ENCODE results near the gene SH2D3C.
A peak's percentile ranks its signal among the peaks of the same experiment; 100 is the strongest.

SH2D3C gene

GRCh38 chr9:127735530-127736185 is 42.8 kb downstream of the SH2D3C start:
- peak overlapping the region; percentile 22; the same call in 1 of the 2 replicates for H3K27ac ChIP-seq (ENCODE audit: low read depth, low read length)

GRCh38 chr9:127734747-127735529 is 43.5 kb downstream of the SH2D3C start, which contains the start of gene TOR2A:
TOR2A (minus strand) TSS chr9:127735294; CDS start chr9:127735270, 24 bp downstream.
- Histone ChIP-seq H3K4me3 (ENCODE audit: low read depth, low read length) (peak within 1 kb of the TSS; percentile 76), H3K79me2 (ENCODE audit: control insufficient read depth, insufficient read depth, low read length, unreplicated experiment) (no peaks in the 10 kb centered on the region), H2AFZ (ENCODE audit: low read length, unreplicated experiment) (peak within 1 kb of the TSS; percentile 61), H3K27me3 (ENCODE audit: insufficient read depth, low read length) (no peaks in the 10 kb centered on the region), H3K4me1 (ENCODE audit: control insufficient read depth, insufficient read depth, low read length, unreplicated experiment) (peaks cover 12% of the 10 kb centered on the region), H3K36me3 (ENCODE audit: insufficient read depth, low read length) (no peaks in the 10 kb centered on the region), H3K27ac (ENCODE audit: low read depth, low read length) (peak within 1 kb of the TSS; percentile 56; the same call in 1 of the 2 replicates)

More at GRCh38 chr9:127735530-127736185, 42.8 kb downstream of the SH2D3C start:
- Histone ChIP-seq H3K4me1 (ENCODE audit: control insufficient read depth, insufficient read depth, low read length, unreplicated experiment) (peaks cover 17% of the 10 kb centered on the region), H2AFZ (ENCODE audit: low read length, unreplicated experiment) (peak overlapping the region; percentile 52), H3K79me2 (ENCODE audit: control insufficient read depth, insufficient read depth, low read length, unreplicated experiment) (no peaks in the 10 kb centered on the region), H3K36me3 (ENCODE audit: insufficient read depth, low read length) (no peaks in the 10 kb centered on the region), H3K27me3 (ENCODE audit: insufficient read depth, low read length) (no peaks in the 10 kb centered on the region), H3K4me3 (ENCODE audit: low read depth, low read length) (no peak overlapping the region; the same call in 1 of the 2 replicates)

GRCh38 chr9:127734247-127734746 is 44.2 kb downstream of the SH2D3C start:
- Histone ChIP-seq H3K27me3 (ENCODE audit: insufficient read depth, low read length) (no peaks in the 10 kb centered on the region), H3K79me2 (ENCODE audit: control insufficient read depth, insufficient read depth, low read length, unreplicated experiment) (no peaks in the 10 kb centered on the region), H3K4me3 (ENCODE audit: low read depth, low read length) (peak overlapping the region; percentile 76), H3K27ac (ENCODE audit: low read depth, low read length) (no peak overlapping the region), H3K36me3 (ENCODE audit: insufficient read depth, low read length) (no peaks in the 10 kb centered on the region), H3K4me1 (ENCODE audit: control insufficient read depth, insufficient read depth, low read length, unreplicated experiment) (peaks cover 9% of the 10 kb centered on the region), H2AFZ (ENCODE audit: low read length, unreplicated experiment) (no peak overlapping the region)

DNA sequence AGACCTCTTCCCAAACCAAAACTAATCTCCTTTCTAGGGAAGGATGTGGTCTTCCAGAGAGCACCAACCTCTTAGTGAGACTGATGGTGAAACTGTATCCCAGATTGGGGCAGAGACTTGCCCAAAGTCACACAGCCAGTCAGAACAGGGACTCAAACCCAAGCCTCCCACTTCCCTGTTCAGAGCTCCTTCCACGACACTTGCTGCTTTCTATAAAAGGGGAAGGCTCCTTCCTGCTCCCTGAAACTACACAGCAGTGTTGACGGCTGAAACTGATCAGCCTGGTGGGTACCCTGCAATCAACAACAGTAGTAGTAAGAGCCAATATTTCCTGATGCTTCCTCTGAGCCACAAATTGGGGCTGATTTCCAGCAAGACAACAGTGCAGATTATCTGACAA is 44.9 kb downstream of the SH2D3C start:
- H3K4me3 ChIP-seq (ENCODE audit: low read depth, low read length) = no peak overlapping the region
- H3K27me3 ChIP-seq (ENCODE audit: insufficient read depth, low read length) = no peaks in the 10 kb centered on the region

DNA sequence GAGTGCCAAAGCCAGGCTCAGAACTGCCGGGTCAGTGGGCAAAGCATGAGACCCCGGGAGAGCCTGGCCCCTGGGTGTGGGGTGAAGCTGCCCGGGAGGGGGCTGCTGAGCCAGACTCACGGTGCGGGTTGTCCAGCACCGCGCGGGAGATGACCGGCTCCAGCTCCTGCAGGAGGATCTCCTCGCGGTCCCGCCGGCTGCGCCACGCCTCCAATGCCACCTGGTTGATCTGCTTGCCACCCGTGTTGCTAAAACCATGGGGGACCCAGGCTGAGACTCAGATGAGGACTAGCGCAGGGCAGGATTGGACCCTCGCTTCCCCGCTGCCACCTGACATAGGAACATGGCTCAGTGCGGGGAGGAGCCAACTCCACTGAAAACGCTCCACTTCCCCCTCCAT is 46.0 kb downstream of the SH2D3C start:
- no peak overlapping the region for H2AFZ ChIP-seq (ENCODE audit: low read length, unreplicated experiment)
- no peaks in the 10 kb centered on the region for H3K36me3 ChIP-seq (ENCODE audit: insufficient read depth, low read length)
- H3K4me1 ChIP-seq (ENCODE audit: control insufficient read depth, insufficient read depth, low read length, unreplicated experiment) = peaks cover 9% of the 10 kb centered on the region
- no peaks in the 10 kb centered on the region for H3K27me3 ChIP-seq (ENCODE audit: insufficient read depth, low read length)
- no peak overlapping the region for H3K27ac ChIP-seq (ENCODE audit: low read depth, low read length)
- no peaks in the 10 kb centered on the region for H3K79me2 ChIP-seq (ENCODE audit: control insufficient read depth, insufficient read depth, low read length, unreplicated experiment)
- no peak overlapping the region for H3K4me3 ChIP-seq (ENCODE audit: low read depth, low read length)

More for the DNA sequence above, 44.9 kb downstream of the SH2D3C start:
- Histone ChIP-seq H3K36me3 (ENCODE audit: insufficient read depth, low read length) (no peaks in the 10 kb centered on the region), H3K79me2 (ENCODE audit: control insufficient read depth, insufficient read depth, low read length, unreplicated experiment) (no peaks in the 10 kb centered on the region), H3K27ac (ENCODE audit: low read depth, low read length) (no peak overlapping the region), H3K4me1 (ENCODE audit: control insufficient read depth, insufficient read depth, low read length, unreplicated experiment) (peaks cover 9% of the 10 kb centered on the region), H2AFZ (ENCODE audit: low read length, unreplicated experiment) (no peak overlapping the region)

DNA sequence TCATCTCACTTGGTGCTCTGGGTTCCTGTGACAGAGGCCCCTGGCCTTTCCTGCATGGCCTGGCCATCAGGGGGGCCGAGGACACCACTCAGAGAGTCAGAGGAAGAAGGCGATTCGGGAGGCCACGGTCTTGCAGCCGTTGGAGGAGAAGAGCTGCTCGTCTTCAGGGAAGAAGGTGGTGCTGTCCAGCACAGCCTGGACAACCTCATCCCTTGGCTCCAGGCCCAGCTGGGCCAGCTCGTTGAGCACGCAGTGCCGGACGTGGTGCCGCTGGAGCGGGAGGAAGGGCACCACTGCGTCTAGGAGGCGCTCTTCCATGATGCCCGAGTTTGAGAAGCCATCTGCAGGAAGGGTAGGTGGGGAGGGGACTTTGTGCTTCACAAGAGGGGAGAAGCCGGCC is 46.5 kb downstream of the SH2D3C start:
- Histone ChIP-seq H3K27me3 (ENCODE audit: insufficient read depth, low read length) (no peaks in the 10 kb centered on the region), H3K36me3 (ENCODE audit: insufficient read depth, low read length) (no peaks in the 10 kb centered on the region), H3K4me1 (ENCODE audit: control insufficient read depth, insufficient read depth, low read length, unreplicated experiment) (peaks cover 9% of the 10 kb centered on the region), H3K79me2 (ENCODE audit: control insufficient read depth, insufficient read depth, low read length, unreplicated experiment) (no peaks in the 10 kb centered on the region), H2AFZ (ENCODE audit: low read length, unreplicated experiment) (no peak overlapping the region), H3K27ac (ENCODE audit: low read depth, low read length) (no peak overlapping the region), H3K4me3 (ENCODE audit: low read depth, low read length) (no peak overlapping the region)

- Histone ChIP-seq H3K27ac (ENCODE audit: low read depth, low read length) (no peak overlapping the region), H3K4me3 (ENCODE audit: low read depth, low read length) (no peak overlapping the region), H2AFZ (ENCODE audit: low read length, unreplicated experiment) (no peak overlapping the region), H3K79me2 (ENCODE audit: control insufficient read depth, insufficient read depth, low read length, unreplicated experiment) (no peaks in the 10 kb centered on the region), H3K4me1 (ENCODE audit: control insufficient read depth, insufficient read depth, low read length, unreplicated experiment) (peaks cover 9% of the 10 kb centered on the region), H3K27me3 (ENCODE audit: insufficient read depth, low read length) (no peaks in the 10 kb centered on the region), H3K36me3 (ENCODE audit: insufficient read depth, low read length) (no peaks in the 10 kb centered on the region)
Measured at GRCh38 chr9:127730799-127731410, 47.6 kb downstream of the SH2D3C start.

DNA sequence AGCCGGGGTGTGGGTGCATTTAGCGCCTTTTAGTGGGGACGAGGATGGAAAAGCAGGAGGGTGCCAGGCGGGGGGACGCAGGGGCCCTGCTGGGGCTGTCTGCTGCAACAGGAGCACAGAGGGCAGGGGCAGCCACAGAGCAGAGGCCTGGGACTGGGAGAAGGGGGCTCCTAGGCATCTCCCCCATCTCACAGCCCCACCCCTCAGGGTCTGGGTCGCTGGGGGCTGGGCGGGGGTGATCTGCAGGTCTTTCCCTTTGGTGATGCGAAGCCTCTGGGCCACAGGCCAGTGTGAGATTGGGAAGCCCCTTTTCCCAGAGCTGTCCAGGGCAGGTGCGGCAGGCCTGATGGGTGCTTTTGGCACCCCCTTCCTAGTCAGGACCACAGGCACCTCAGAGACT is 48.2 kb downstream of the SH2D3C start:
- Histone ChIP-seq H3K36me3 (ENCODE audit: insufficient read depth, low read length) (no peaks in the 10 kb centered on the region), H2AFZ (ENCODE audit: low read length, unreplicated experiment) (no peak overlapping the region), H3K27ac (ENCODE audit: low read depth, low read length) (no peak overlapping the region), H3K4me3 (ENCODE audit: low read depth, low read length) (no peak overlapping the region), H3K4me1 (ENCODE audit: control insufficient read depth, insufficient read depth, low read length, unreplicated experiment) (peaks cover 4% of the 10 kb centered on the region), H3K27me3 (ENCODE audit: insufficient read depth, low read length) (no peaks in the 10 kb centered on the region), H3K79me2 (ENCODE audit: control insufficient read depth, insufficient read depth, low read length, unreplicated experiment) (no peaks in the 10 kb centered on the region)

- Histone ChIP-seq H3K27ac (ENCODE audit: low read depth, low read length) (no peak overlapping the region), H3K27me3 (ENCODE audit: insufficient read depth, low read length) (no peaks in the 10 kb centered on the region), H3K79me2 (ENCODE audit: control insufficient read depth, insufficient read depth, low read length, unreplicated experiment) (no peaks in the 10 kb centered on the region), H3K36me3 (ENCODE audit: insufficient read depth, low read length) (no peaks in the 10 kb centered on the region), H2AFZ (ENCODE audit: low read length, unreplicated experiment) (no peak overlapping the region), H3K4me3 (ENCODE audit: low read depth, low read length) (no peak overlapping the region), H3K4me1 (ENCODE audit: control insufficient read depth, insufficient read depth, low read length, unreplicated experiment) (peaks cover 4% of the 10 kb centered on the region)
Measured at GRCh38 chr9:127729522-127730256, 48.8 kb downstream of the SH2D3C start.

DNA sequence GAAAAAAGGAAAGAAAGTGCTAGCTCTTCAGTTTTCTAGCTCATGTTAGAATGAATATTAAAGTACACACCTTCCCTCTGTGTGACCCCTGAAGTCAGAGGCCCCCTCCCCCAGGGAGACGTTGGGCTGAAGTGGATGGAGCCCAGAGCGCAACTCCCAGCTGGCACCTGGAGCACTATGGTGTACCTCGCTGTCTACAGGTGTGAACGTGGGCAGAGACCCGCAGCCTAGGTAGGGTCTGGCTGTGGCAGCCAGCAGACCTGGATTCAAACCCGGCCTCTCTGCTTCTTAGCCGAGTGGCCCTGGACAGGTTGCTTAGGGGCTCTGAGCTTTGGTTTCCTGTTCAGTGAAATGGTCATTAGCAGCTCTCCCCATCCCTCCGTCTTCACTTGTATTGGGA is 49.7 kb downstream of the SH2D3C start:
- no peaks in the 10 kb centered on the region for H3K27me3 ChIP-seq (ENCODE audit: insufficient read depth, low read length)
- H3K27ac ChIP-seq (ENCODE audit: low read depth, low read length) = no peak overlapping the region
- no peaks in the 10 kb centered on the region for H3K36me3 ChIP-seq (ENCODE audit: insufficient read depth, low read length)
- H3K4me1 ChIP-seq (ENCODE audit: control insufficient read depth, insufficient read depth, low read length, unreplicated experiment) = peaks cover 9% of the 10 kb centered on the region
- H3K4me3 ChIP-seq (ENCODE audit: low read depth, low read length) = no peak overlapping the region
- no peak overlapping the region for H2AFZ ChIP-seq (ENCODE audit: low read length, unreplicated experiment)
- H3K79me2 ChIP-seq (ENCODE audit: control insufficient read depth, insufficient read depth, low read length, unreplicated experiment) = no peaks in the 10 kb centered on the region
